IPS-20b (cell line): ENCODE results near the gene DXO.
"Not testable (repeated sequence)": the region's sequence is repeated elsewhere in the genome, so short reads cannot be mapped to it uniquely, and the experiment has no call there.

ENCODE experiments used
- H3K27ac ChIP-seq: one replicate; pipeline ENCODE4 v1.5.1; 2013; ENCODE audit warnings: low read length
- H3K27me3 ChIP-seq: 2 replicates; pipeline ENCODE4 v1.6.1; 2013; ENCODE audit warnings: mild to moderate bottlenecking, low read length, inconsistent platforms; ENCODE audit not compliant: insufficient read depth
- H3K36me3 ChIP-seq: 2 replicates; pipeline ENCODE4 v1.6.1; 2013; ENCODE audit warnings: low read depth, mild to moderate bottlenecking, inconsistent platforms, low read length, moderate library complexity; ENCODE audit not compliant: insufficient read depth
- H3K4me1 ChIP-seq: 2 replicates; pipeline ENCODE4 v1.6.1; 2013; ENCODE audit warnings: mild to moderate bottlenecking, control low read depth, inconsistent platforms, low read length, moderate library complexity; ENCODE audit not compliant: insufficient read depth
- H3K4me3 ChIP-seq: 2 replicates; pipeline ENCODE4 v1.5.1; 2013; ENCODE audit warnings: mild to moderate bottlenecking, low read length, inconsistent platforms
- H3K9ac ChIP-seq: 2 replicates; pipeline ENCODE4 v1.6.1; 2013; ENCODE audit warnings: low read depth, mild to moderate bottlenecking, inconsistent platforms, low read length, moderate library complexity
- H3K9me3 ChIP-seq: 2 replicates; pipeline ENCODE4 v1.6.1; 2013; ENCODE audit warnings: mild to moderate bottlenecking, low read depth, low read length, inconsistent platforms; ENCODE audit not compliant: insufficient read depth

The DXO gene

GRCh38 chr6:31935021-31935420, 36.9 kb downstream of the DXO start:
- Histone ChIP-seq H3K27ac (no peak overlapping the region), H3K36me3 (no peaks in the 10 kb centered on the region), H3K4me3 (no peak overlapping the region), H3K9ac (no peak overlapping the region), H3K4me1 (no peaks in the 10 kb centered on the region), H3K27me3 (no peaks in the 10 kb centered on the region), H3K9me3 (no peaks in the 10 kb centered on the region)

GRCh38 chr6:31933537-31933936, 38.4 kb downstream of the DXO start:
- no peaks in the 10 kb centered on the region for H3K4me1 ChIP-seq
- H3K9me3 ChIP-seq: no peaks in the 10 kb centered on the region
- H3K9ac ChIP-seq: no peak overlapping the region
- H3K4me3 ChIP-seq: no peak overlapping the region
- no peak overlapping the region for H3K27ac ChIP-seq
- no peaks in the 10 kb centered on the region for H3K27me3 ChIP-seq
- H3K36me3 ChIP-seq: no peaks in the 10 kb centered on the region

- H3K27me3 ChIP-seq, H3K4me1 ChIP-seq, H3K9ac ChIP-seq, H3K9me3 ChIP-seq, H3K36me3 ChIP-seq, H3K27ac ChIP-seq, H3K4me3 ChIP-seq: not testable (repeated sequence)
Observed at GRCh38 chr6:31932137-31932536, 39.8 kb downstream of the DXO start.

- Histone ChIP-seq H3K9ac (no peak overlapping the region), H3K27me3 (no peaks in the 10 kb centered on the region), H3K36me3 (no peaks in the 10 kb centered on the region), H3K9me3 (no peaks in the 10 kb centered on the region), H3K4me1 (no peaks in the 10 kb centered on the region), H3K4me3 (no peak overlapping the region), H3K27ac (no peak overlapping the region)
Observed at GRCh38 chr6:31930962-31931361, 41.0 kb downstream of the DXO start.

GRCh38 chr6:31928672-31928939, 43.3 kb downstream of the DXO start:
- H3K4me3 ChIP-seq: no peak overlapping the region
- no peaks in the 10 kb centered on the region for H3K9me3 ChIP-seq
- no peaks in the 10 kb centered on the region for H3K27me3 ChIP-seq
- H3K27ac ChIP-seq: no peak overlapping the region
- H3K4me1 ChIP-seq: no peaks in the 10 kb centered on the region
- H3K9ac ChIP-seq: no peak overlapping the region
- H3K36me3 ChIP-seq: no peaks in the 10 kb centered on the region

GRCh38 chr6:31927863-31928671, 43.9 kb downstream of the DXO start:
- Histone ChIP-seq H3K27ac (no peak overlapping the region), H3K4me3 (no peak overlapping the region), H3K4me1 (no peaks in the 10 kb centered on the region), H3K9ac (no peak overlapping the region), H3K27me3 (no peaks in the 10 kb centered on the region), H3K36me3 (no peaks in the 10 kb centered on the region), H3K9me3 (no peaks in the 10 kb centered on the region)

- Histone ChIP-seq H3K36me3 (no peaks in the 10 kb centered on the region), H3K4me3 (no peak within 1 kb of the TSS), H3K9me3 (no peaks in the 10 kb centered on the region), H3K27me3 (no peaks in the 10 kb centered on the region), H3K4me1 (no peaks in the 10 kb centered on the region), H3K27ac (no peak within 1 kb of the TSS), H3K9ac (no peak within 1 kb of the TSS)
Observed at GRCh38 chr6:31927242-31927862, 44.6 kb downstream of the DXO start, which contains the start of gene C2. TSS of gene C2 (plus strand) at chr6:31927717. CDS start at chr6:31927753, 36 bp downstream.

GRCh38 chr6:31922942-31923341, 49.0 kb downstream of the DXO start:
- Histone ChIP-seq H3K27ac (no peak overlapping the region), H3K4me1 (no peaks in the 10 kb centered on the region), H3K9me3 (no peaks in the 10 kb centered on the region), H3K4me3 (no peak overlapping the region), H3K36me3 (no peaks in the 10 kb centered on the region), H3K9ac (no peak overlapping the region), H3K27me3 (no peaks in the 10 kb centered on the region)

- Histone ChIP-seq H3K27me3 (no peaks in the 10 kb centered on the region), H3K4me1 (no peaks in the 10 kb centered on the region), H3K36me3 (no peaks in the 10 kb centered on the region), H3K9ac (no peak overlapping the region), H3K9me3 (no peaks in the 10 kb centered on the region), H3K4me3 (no peak overlapping the region), H3K27ac (no peak overlapping the region)
Observed at GRCh38 chr6:31920811-31921210, 51.1 kb downstream of the DXO start.
